Measurements from ENCODE around the gene NTRK1.

The NTRK1 gene

DNA sequence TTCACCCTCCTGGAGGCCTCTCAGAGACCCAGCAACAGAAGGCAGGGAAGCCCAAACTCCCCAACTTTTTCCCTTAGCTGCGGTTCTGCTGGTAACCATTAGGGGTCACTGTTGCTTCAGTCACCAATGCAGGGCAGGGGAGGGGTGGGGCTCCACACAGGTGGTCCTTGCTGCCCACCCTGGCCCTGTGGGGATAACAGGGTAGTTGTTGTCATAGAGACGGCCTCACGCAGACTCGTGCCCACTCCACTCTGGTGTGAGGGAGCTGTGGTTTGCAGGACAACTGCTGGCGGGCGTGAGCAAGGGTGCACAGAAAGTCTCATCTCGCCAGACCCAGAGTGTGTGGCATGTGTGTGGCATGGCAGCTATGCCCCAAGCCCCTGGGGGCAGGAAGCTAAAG is 21.7 kb upstream of the NTRK1 start:
- no peak for DNase-seq (ENCODE audit: low read depth in 2 of 2)

DNA sequence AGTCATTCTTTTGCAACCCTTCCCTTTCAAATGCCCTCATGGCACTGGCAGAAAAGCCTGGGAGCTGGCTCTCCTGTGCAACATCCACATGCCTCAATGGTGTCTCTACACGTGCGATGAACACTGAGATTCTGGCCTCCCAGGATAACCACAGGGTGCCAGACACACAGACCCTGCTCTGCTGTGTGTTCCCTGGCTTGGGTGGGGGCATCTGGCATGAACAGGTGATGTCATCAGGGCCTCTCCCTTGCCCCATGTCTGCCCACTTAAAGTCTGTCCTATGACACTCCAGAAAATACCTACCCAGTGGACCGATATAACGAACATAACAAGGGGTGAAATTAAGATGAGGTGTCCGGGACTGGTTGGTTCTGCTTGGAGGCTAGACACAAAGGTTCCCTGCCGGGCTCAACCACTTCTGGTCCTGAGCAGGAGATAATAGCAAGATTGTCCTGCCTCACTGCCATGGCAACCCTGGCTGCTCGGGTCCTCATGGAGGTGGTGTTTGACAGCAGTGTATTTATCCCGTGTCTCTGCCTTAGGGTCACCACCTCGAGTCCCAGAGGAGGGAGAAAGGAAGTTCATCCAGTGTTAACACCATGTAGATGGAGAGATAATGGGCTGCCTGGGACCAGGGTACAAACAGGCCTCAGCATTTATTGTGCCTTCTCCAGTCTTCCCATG is 21.1 kb upstream of the NTRK1 start:
- no peak for DNase-seq (ENCODE audit: low read depth in 2 of 2)

DNA sequence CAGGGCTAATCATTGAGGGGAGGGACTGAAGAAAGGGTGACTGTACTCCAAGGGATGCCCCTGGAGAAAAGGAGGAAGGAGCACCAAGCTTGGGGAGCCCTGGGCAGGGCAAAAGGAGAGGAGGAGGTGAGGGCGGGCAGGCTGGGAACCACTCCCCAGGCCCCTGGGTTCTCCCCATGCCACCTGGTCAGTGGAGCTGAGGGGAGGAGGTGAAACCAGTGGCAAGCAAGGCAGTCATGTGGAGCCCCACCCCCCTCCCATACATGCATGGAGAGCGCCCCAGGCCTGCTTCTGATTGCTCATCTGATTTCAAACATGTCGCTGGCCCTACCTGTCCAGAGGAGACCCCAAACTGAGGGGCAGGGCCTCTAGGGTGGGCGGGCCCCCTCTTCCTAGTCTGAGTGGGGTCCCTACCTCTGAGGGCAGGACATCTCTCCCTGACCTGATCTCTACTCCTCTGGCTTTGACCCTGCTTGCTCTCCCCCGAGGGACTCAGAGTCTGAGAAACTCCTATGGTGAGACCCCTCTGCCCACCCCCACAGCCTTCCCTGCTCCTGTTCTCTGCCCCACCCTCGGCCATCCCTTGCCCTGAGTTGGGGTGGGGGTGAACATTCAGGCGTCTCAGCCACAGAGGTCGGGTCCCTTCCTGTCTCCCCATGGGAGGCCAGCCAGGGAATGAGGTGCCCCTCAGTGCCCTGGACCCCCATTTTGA is 20.3 kb upstream of the NTRK1 start:
- DNase-seq (ENCODE audit: low read depth in 2 of 2): no peak

DNA sequence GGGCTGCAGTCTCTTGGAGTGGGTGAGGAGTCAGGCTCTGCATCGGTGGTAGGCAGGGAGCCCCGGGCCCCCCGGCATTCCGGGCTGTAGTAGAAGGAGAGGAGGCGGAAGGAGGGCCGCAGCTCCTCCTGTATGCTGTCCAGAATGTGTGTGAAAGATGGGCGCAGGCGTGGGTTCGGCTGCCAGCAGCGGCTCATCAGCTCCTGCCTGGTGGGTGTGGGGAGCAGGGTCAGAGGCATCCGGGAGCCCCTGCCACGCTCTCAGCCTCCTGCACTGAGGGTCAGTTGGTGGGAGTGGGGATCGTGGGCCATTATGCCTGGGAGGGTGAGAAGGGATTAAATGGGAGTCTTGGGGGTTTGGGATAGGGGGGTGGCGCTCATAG is 19.8 kb upstream of the NTRK1 start:
- no peak for DNase-seq (ENCODE audit: low read depth in 2 of 2)

DNA sequence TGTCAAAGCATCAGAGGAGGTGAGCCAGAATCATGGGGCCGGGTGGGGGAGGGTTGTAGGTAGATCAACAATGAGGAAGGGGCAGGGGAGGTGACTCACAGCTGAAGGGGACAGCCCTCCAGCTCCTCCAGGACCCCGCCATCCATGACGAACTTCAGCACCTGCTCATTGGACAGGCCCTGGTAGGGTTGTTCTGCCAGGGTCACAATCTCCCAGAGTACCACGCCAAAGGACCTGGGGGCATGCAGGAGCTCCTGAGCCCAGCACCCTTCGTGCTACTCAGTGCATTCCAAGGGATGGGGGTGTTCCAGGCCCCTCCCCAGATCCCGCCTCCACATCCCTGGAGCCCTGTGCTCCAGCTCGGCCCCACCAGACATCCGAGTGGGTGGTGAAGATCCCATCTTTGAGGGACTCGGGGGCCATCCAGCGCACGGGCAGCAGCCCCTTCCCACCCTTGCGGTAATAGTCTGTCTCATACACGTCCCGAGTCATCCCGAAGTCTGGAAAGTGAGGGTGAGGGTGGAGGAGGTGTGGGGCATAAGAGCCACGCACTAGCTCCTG is 19.3 kb upstream of the NTRK1 start:
- no peak for DNase-seq (ENCODE audit: low read depth in 2 of 2)

DNA sequence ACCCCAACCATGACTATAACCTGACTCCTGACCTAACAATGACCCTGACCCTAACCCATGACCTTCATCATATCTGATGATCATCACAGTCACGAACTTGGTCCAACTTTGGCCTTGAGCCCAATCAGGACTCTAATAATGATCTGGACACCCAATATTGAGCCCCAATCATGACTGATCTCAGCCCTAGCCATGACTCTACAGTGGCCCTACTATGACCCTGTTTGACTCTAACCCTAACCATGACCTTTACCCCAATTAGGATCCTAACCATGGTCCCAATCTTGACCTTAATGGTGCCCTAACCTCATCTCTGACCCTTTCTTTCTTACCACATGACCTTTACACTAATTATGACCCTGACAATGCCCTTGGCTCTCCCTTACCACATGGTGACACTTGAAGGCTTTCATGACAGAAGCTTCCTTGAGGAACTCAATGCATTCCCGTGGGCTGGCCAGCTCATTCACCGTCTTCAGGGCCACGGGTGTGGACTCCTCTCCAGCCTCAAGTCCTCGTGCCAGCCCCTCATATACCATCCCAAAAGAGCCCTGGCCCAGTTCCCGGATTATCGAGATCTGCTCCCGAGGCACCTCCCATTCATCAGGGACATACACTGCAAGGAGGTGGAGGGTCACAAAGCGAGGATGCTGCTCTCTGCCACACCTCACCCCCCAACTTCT is 17.9 kb upstream of the NTRK1 start:
- no peak for DNase-seq (ENCODE audit: low read depth in 2 of 2)

DNA sequence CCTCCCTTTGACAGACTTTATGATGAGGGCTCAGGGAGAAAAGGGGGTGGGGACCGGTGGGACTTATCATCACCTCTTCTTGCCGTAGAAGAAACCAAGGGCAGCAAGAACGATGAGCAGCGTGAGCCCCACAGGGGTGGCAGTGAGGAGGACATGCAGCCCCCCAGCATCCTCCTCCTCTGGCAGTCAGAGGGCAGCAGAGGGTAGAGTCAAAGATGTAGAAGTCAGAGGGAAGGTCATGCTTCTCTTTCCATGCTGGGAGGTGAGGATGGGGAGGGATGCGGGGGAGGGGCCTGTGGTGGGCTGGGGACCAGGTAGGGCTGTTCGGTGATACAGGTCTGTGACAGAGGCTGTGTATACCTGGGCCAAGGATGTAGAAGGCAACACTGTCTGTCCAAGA is 16.6 kb upstream of the NTRK1 start:
- no peak for DNase-seq (ENCODE audit: low read depth in 2 of 2)

DNA sequence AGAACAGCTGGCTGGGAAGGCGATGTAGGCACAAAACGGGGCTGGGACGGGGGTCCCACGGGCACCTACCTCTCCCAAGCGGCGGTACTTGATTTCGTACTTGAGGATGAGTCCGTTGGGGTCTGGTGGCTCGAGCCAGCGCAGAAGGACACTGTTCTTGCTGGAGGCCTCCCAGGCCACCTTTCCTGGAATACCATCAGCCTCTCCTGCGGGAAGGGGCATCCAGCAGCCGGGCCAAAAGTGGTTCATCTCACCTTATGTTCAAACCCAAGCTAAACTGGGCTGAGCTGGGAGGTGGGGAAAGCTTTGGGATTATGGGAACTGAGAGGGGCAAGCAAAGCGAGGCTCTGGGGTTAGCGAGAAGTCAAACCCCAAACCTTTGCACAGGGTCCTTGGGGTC is 16.0 kb upstream of the NTRK1 start:
- no peak for DNase-seq (ENCODE audit: low read depth in 2 of 2)

DNA sequence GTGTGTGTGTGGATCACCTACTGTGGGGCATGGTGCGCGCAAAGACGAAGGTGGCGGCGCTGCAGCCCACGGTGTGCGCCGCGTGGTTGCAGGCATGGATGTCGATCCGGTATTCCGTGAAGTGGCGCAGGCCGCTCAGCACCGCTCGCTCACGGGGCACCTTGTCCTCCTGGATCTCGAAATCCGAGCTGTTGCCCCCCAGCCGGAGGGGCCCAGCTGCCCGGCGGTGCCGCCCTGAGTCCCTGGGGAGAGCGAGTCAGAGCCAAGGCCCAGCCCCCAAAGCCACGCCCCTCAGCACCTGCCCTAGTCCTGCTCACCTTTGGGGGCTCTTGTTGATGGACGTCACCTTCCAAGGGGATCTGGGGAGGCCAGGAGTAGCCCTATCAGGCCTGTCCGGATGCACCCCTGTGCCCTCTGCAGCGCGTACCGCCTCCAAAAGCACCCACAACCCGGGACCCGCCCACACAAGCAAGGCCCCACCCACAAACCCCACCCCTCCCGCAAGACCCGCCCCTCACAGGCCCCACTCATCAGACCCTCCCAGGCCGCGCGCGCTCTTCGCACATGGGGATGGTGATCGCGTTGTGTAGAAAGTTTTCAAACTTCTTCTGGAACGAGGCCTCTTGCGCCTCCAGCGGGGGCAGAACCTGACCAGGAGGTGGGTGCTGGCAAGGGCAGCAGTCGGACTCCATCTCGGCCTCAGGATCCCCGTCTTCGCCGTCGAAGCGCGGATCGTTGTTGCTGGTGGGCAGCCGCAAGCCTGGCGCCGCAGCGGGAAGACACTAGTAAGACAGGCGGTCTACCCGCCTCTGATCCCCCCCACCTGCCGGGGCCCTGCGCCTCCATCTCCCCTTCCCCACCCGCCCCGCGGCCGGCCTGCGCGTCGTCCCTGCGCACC is 15.4 kb upstream of the NTRK1 start:
- peak in 1 of 2 donors; percentile 22 for DNase-seq (ENCODE audit: low read depth in 2 of 2)

DNA sequence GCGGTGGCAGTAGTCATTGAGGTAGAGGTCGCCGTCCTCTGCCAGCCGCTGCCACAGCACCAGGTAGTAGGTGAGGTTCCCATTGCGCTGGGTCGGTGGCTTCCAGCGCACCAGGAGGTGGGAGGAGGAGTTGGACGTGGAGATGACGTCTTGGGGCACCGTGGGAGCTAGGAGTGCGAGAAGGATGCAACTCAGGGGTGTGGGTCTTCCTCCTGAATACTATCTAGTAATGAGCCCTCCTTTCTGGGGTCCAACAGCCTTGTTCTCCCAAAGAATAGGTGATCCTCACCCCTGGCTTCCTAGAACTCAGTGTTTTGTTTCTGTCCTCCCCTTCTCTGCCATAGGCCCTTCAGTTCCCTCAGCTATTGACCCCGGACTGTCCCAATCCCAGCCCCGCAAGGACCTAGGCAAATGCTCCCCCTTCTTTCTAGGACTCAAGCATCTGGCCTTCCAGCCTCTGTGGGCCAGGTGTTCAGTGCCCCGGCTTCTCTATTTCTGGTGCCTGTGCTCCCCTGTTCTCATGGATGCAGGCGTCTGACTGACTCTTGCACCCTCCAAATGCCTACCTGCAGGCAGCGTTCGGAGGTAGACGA is 14.6 kb upstream of the NTRK1 start:
- no peak for DNase-seq (ENCODE audit: low read depth in 2 of 2)

DNA sequence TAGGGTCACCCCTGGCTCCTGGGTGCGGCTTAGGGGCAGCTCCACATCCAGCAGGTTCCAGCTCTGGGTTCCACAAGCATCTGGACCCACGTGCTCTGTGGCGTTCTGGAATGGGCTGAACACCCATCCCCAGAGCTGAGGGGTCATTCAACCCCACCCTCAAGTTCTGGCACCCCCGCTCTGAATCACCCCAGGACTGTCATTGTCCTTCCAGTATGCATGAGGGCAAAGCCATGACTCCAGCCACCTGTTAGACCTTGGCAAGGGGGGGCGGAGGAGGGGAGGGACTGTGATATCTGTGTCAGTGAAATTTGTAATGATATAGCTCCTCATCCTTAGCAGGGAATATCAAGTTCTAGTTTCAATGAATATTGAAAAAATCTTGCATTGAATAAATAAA is 14.0 kb upstream of the NTRK1 start:
- DNase-seq (ENCODE audit: low read depth in 2 of 2): no peak

DNA sequence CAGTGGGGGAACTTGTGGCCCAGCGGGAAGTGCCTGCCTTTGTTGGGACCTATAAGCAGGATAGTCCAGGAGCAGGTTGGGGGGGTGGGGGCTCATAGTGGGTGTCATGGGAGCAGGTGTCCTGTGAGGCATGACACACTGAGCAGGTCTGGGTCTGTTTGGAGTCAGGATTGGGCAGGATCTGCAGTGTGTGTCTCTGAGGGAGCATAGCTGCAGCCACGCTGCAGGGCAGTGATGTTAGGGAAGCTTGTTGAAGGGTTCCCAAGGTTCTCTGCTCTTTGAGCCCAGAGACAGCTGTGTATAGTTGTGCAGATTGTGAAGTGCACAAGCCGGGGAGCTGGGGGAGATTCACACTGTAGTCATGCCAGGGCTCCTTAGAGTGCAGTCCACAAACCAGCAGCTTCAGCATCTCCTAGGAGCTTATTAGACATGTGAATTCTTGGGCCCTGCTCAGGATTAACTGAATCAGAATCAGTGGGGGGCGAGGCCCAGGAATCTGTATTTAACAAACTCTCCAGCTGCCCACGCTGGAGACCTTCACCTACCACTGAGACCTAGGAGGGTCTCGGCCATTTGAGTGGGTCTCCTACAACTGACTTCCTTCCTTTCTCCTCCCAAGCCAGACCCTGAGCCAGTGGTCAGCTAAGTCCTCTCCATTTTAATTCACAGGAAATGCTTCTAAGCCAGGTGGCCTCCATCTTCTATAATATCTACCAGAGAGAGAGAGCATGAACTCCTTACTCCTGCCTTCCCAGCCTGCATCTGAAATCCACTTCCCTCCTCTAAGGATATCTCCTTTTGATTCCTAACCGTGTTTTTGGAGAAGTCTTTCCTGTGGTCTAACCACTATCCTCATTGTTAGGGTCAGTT is 12.8 kb upstream of the NTRK1 start:
- no peak for DNase-seq (ENCODE audit: low read depth in 2 of 2)

DNA sequence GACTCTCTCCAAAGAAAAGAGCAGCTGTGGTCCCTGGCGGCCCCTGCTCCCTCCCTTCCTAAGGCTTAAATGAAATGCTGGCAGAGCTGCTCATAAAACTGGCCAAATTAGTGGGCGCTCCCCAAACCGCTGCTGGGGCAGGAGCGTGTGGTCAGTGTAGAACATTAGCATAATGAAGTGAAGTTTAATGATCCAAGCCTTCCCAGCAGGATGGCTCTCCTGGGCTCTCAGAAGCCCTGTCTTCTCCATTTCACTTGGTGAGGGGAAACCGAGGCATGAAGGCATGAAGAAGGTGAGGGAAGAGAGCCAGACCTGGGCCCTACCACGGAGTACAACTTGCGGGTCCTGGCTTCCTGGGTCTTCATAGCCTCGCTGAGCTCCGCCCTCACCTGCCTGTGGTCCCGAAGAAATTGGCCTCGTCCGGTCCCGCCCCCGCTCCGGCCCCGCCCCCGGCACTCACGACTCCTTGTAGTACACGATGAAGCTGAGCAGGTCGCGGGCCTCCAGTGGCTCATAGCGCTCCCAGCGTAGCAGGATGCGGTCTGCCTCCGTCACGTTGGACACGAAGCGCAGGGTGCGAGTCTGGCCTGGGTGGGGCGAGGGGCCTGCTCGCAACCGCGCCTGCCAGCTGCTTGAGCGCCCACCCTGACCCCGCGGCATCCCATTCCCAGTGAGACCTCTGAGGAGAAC is 12.1 kb upstream of the NTRK1 start:
- DNase-seq (ENCODE audit: low read depth in 2 of 2): peak; percentile 56 to 63

DNA sequence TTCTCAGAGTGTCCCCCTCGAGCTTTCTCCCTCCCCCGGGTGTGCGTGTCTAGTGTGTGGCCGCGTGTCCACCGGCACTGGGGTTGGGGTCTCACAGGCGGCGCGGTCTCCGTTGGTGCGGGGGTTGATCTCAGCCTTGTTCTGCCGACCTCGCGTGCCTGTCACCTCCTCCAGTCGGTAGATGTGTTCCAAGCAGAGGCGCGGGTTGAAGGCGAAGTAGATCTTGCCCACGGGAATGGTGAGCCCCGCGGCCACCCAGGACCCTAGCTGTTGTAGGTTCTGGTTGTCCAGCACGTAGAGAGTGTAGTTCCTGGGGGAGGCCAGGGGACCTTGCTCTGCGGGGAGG is 11.5 kb upstream of the NTRK1 start:
- DNase-seq (ENCODE audit: low read depth in 2 of 2): no peak

DNA sequence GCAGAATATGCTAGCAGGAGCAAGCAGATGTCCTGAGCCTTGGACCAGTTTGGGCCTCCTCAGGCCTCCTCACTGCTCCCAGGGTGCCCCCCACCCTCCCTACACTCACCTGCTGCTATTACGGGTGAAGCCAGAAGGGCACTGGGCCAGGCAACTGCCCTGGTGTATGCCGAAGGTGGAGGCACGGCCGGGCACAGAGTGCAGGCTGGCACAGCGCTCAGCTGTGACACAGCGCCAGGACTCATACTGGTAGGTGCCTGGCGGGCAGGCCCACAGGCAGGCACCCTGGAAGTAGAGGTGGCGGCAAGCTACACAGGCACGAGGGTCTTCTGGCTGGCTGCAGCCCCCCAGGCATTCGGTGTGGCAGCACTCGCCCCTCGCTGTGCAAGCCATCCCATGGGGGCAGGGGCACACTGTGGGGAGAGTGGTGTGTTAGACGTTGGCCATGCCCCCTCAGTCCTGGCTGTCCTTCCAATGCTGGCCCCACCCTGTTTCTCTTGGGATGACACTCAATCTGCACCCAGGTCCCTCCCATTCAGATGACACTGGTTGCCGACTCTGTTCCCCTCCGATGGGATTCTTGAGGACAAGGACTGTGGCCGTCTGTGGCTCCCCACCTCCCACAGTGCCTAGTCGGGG is 8.8 kb upstream of the NTRK1 start:
- no peak for DNase-seq (ENCODE audit: low read depth in 2 of 2)

DNA sequence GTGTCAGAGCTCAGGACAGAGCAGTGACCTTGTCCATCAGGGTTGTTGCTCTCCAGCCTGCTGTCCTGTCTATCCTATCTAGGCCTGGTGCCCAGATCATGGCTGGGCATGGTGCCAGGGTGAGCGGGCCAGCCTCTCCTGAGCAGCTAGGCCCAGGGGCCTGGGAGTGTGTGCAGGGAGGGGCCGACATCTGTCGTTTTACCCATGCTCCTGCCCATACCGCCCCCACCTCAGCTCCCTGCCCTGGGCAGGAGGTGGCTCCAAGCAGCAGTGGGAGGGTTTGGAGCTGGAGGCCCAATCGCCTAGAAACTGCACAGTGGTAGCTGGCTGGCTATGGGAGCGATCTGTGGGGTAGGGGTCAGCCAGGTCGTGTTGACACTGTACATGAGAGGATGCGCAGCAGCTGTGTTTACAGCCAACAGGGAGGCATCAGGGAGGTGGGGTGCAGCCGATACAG is 8.2 kb upstream of the NTRK1 start:
- no peak for DNase-seq (ENCODE audit: low read depth in 2 of 2)

DNA sequence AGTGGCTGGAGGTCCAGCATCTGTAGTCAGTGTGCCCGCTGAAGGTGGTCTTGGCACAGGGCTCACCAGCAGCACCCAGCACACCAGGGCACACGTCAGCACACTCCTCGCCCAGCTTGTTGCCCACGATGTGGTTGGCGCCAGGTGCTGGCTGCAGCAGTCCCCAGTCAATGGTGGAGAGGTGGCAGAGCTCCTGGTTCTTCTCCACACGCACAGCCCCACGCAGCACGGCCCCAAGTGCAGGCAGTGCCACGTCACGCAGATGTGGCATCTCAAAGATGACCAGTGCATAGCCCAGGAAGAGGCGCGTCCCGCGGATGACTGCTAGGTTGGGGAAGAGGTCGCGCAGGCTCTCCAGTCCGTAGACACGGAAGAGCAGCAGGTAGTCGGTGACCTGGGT is 6.9 kb upstream of the NTRK1 start:
- no peak for DNase-seq (ENCODE audit: low read depth in 2 of 2)

DNA sequence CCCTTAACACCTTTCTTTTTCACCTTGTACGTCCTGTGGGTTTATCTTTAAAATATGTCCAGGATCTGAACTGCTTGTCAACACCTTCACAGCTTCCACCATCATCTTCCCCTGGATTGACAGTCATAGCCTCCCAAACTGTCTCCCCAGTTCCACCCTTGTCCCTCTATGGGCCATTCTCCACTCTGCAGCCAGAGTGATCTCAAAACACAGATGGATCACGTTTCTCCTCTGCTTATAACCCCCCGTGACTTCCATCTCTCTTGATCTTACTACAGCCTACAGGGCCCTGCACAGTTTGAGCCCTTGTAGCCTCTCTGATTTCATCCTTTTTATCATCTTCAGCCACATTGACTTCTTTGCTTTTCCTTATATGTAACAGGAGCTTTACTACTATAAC is 6.0 kb upstream of the NTRK1 start:
- no peak for DNase-seq (ENCODE audit: low read depth in 2 of 2)

DNA sequence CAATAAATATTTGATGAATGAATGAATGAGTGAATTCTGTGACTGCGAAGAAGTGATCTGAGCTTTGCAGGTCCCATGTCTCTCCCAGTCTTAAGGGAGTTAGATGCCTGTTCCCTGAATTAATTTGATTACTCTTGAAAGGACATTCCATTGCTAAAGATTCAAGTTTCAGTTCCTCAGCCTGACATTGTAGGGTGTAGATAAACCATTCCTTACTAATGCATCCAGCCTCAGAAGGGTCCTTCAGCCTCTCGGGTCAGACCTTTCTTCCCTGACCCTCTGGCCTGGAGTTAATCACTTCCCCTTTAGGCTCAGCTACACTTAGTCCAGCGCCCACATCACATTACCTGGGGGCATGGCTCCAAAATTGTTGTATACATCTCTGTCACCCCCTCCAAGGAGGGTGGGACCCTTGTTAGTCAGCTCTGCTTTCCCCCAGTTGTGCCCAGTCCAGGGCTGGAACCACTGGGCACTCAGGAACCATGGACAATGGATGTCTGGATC is 4.3 kb upstream of the NTRK1 start:
- no peak for DNase-seq (ENCODE audit: low read depth in 2 of 2)

Data from stimulated activated CD4-positive, alpha-beta T cell treated with anti-CD3 and anti-CD28 coated beads, Interleukin-4, amount 100 ng/mL, for 48 hours (primary cell).